ENCODE results near the gene OTUD7B. TPM values are rescaled to one million over a fixed set of nuclear protein-coding genes. Genes with fewer than 3 reads are reported as not detected.

Gene OTUD7B
- total and polyA plus RNA-seq, 9 of the 15 experiments (the other 6 are each of a cell fraction or from before 2014, with no cell fraction given): 0.96 to 18.8 (median 7.4) TPM

DNA sequence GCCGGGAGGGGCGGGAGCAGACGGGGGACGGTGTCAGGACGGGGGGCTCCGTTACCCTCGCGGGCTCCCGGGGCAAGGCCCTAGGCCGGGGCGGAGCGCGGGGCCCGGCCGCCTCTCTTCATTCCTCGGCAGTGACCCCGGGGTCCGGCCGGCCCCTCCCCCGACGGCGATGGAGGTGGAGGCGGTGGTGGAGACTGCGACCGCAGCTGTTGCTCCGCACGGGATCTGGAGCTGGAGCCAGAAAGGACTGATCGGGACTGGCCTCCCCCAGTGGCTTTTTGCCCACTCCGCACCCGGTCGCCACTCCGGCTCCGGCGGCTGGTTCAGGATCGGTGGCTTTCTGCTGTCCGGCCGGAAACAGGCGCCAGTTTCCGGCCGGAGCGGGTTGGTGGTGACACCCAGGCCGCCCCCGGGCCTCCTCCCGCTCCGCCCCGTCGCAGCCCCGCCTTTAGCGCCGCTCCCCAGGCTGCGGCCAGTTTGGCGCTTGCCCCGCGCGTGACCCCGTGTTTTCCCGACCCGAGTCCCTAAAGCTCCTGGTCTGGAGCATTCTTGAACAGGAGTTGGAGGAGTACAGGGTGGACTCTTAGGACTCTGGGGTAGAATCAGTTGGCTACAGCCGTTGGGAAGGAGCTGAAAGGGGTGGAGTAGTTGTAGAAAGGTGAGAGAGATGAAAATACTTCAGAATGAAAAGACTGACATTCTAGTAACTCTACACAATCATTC, at the start of gene OTUD7B (continued):
- TF ChIP-seq SMAD3 (CRISPR knock-in tag; conservative IDR thresholded peaks at IDR 0.05) (no peak), TAL1 (IDR thresholded peaks at IDR 0.05) (no peak), MYNN (IDR thresholded peaks at IDR 0.05) (peak; percentile 23; the same call in 1 of the 2 replicates), MYNN (CRISPR knock-in tag; IDR thresholded peaks at IDR 0.05) (no peak), MITF (IDR thresholded peaks at IDR 0.05) (0 out of 2 replicates have a peak, but pooled peaks have one; percentile 18), ZBED1 (IDR thresholded peaks at IDR 0.05) (peak; percentile 29; the same call in 1 of the 2 replicates), STAT5B (CRISPR knock-in tag; IDR thresholded peaks at IDR 0.05) (no peak), POLR2B (IDR thresholded peaks at IDR 0.05; ENCODE audit: low read depth, partially characterized antibody) (peak; percentile 69), HMG20B (CRISPR knock-in tag; IDR thresholded peaks at IDR 0.05) (no peak), NBN (IDR thresholded peaks at IDR 0.05; ENCODE audit: low read depth) (peak; percentile 66; the same call in 1 of the 2 replicates), ZNF282 (CRISPR knock-in tag; IDR thresholded peaks at IDR 0.05) (no peak), MLLT1 (IDR thresholded peaks at IDR 0.05) (no peak; a peak in 1 of 4 replicates), ARNT (IDR thresholded peaks at IDR 0.05) (peak in 1 of 2 experiments; percentile 100; a peak in 2 of 4 replicates), HNRNPLL (IDR thresholded peaks at IDR 0.05; ENCODE audit: low read depth, low read length, poor library complexity, severe bottlenecking) (peak; percentile 65), HDGF (IDR thresholded peaks at IDR 0.05) (no peak), U2AF1 (optimal IDR thresholded peaks at IDR 0.05; ENCODE audit: low read depth, low read length) (peak; percentile 85), BRCA1 (IDR thresholded peaks at IDR 0.05) (no peak), BRCA1 (CRISPR knock-in tag; IDR thresholded peaks at IDR 0.05) (no peak), PRMT5 (CRISPR knock-in tag; IDR thresholded peaks at IDR 0.05) (no peak), HNRNPL (IDR thresholded peaks at IDR 0.05; ENCODE audit: low read depth, low read length) (peak; percentile 77; the same call in 1 of the 2 replicates), NFXL1 (CRISPR knock-in tag; IDR thresholded peaks at IDR 0.05) (no peak), KLF1 (tag; IDR thresholded peaks at IDR 0.05) (peak; percentile 67), THRA (IDR thresholded peaks at IDR 0.05) (no peak), PHB (CRISPR knock-in tag; IDR thresholded peaks at IDR 0.05) (no peak)
- TF ChIP-seq, protein P1, sequence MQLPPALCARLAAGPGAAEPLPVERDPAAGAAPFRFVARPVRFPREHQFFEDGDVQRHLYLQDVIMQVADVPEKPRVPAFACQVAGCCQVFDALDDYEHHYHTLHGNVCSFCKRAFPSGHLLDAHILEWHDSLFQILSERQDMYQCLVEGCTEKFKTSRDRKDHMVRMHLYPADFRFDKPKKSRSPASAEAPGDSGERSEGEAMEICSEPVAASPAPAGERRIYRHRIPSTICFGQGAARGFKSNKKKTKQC (CRISPR knock-in tag; IDR thresholded peaks at IDR 0.05): no peak
- TF ChIP-seq, protein P2, sequence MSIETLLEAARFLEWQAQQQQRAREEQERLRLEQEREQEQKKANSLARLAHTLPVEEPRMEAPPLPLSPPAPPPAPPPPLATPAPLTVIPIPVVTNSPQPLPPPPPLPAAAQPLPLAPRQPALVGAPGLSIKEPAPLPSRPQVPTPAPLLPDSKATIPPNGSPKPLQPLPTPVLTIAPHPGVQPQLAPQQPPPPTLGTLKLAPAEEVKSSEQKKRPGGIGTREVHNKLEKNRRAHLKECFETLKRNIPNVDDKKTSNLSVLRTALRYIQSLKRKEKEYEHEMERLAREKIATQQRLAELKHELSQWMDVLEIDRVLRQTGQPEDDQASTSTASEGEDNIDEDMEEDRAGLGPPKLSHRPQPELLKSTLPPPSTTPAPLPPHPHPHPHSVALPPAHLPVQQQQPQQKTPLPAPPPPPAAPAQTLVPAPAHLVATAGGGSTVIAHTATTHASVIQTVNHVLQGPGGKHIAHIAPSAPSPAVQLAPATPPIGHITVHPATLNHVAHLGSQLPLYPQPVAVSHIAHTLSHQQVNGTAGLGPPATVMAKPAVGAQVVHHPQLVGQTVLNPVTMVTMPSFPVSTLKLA (conservative IDR thresholded peaks at IDR 0.05): peak; percentile 65 to 70

Data from K562 (cell line).